SK-N-SH (cell line): Measurements from ENCODE around the gene NEK2. TPM values are rescaled to one million over a fixed set of nuclear protein-coding genes. Genes with fewer than 3 reads are reported as not detected.
"Not testable (repeated sequence)": the region's sequence is repeated elsewhere in the genome, so short reads cannot be mapped to it uniquely, and the experiment has no call there.

Experiments
- CTCF ChIA-PET: fragments of 300-600, 350-600 bp; formaldehyde crosslinking; extraction: SDS; loops from one replicate; lab custom pipeline; 2021; lab: Yijun Ruan, JAX
- POLR2A ChIA-PET: fragments of 350-600 bp; sonication (Branson Sonifier 250); formaldehyde crosslinking; extraction: SDS; loops from one replicate; lab custom pipeline; 2020; ENCODE audit warnings: antibody characterized with exemption, inconsistent platforms; lab: Yijun Ruan, JAX
- DNase-seq: peaks from one replicate; pipeline ENCODE4 v3.0.0; 2012
- H2AFZ ChIP-seq: fragments of 200-600 bp; sonication (generic); 2 replicates; pipeline ENCODE4 v1.8.1; 2016; ENCODE audit warnings: antibody characterized with exemption, mild to moderate bottlenecking, low read depth
- H3F3A ChIP-seq: fragments of 200-600 bp; sonication (generic); replicated peaks from 2 replicates; pipeline ENCODE3; 2016; ENCODE audit warnings: antibody characterized with exemption, mild to moderate bottlenecking; ENCODE audit not compliant: insufficient read depth
- H3K27ac ChIP-seq, 2 experiments: fragments of 200-500 bp in 1 of 2; fragments of 200-600 bp in 1 of 2; sonication (Bioruptor generic) in 1 of 2; sonication (generic), shearing (Covaris generic) in 1 of 2; 2 replicates each; pipeline versions ENCODE4 v1.5.1 to v1.6.1; 2014 to 2016; ENCODE audit warnings: low read depth in 2 of 2, inconsistent platforms in 1 of 2, low read length in 1 of 2, mild to moderate bottlenecking in 1 of 2, mixed read lengths in 1 of 2
- H3K27me3 ChIP-seq: fragments of 200-600 bp; sonication (generic), shearing (Covaris generic); 2 replicates; pipeline ENCODE4 v1.6.1; 2016; ENCODE audit warnings: mixed run types; ENCODE audit not compliant: insufficient read depth
- H3K36me3 ChIP-seq, 2 experiments: fragments of 200-500 bp in 1 of 2; fragments of 200-600 bp in 1 of 2; sonication (Bioruptor generic) in 1 of 2; sonication (generic) in 1 of 2; replicated peaks in 1 of 2; 2 replicates each; pipeline versions ENCODE3 to v1.5.1; 2014 to 2016; ENCODE audit warnings: low read length in 1 of 2, mild to moderate bottlenecking in 1 of 2; ENCODE audit not compliant: insufficient read depth in 2 of 2, control insufficient read depth in 1 of 2
- H3K4me1 ChIP-seq, 2 experiments: fragments of 200-500 bp in 1 of 2; fragments of 200-600 bp in 1 of 2; sonication (Bioruptor generic) in 1 of 2; sonication (generic), shearing (Covaris generic) in 1 of 2; 2 replicates each; pipeline versions ENCODE4 v1.5.1 to v1.6.1; 2014 to 2016; ENCODE audit warnings: low read depth in 1 of 2, low read length in 1 of 2, mixed run types in 1 of 2; ENCODE audit not compliant: insufficient read depth in 2 of 2, control insufficient read depth in 1 of 2
- H3K4me2 ChIP-seq: fragments of 200-600 bp; sonication (generic), shearing (Covaris generic); 2 replicates; pipeline ENCODE4 v1.6.1; 2017; ENCODE audit warnings: mixed run types
- H3K4me3 ChIP-seq, 2 experiments: fragments of 200-500 bp in 1 of 2; fragments of 200-600 bp in 1 of 2; sonication (Bioruptor generic) in 1 of 2; sonication (generic), shearing (Covaris generic) in 1 of 2; 2 replicates each; pipeline versions ENCODE4 v1.5.1 to v1.8.1; 2014 to 2016; ENCODE audit warnings: low read depth in 2 of 2, inconsistent platforms in 1 of 2, low read length in 1 of 2, mild to moderate bottlenecking in 1 of 2, mixed read lengths in 1 of 2, moderate library complexity in 1 of 2
- H3K79me2 ChIP-seq: fragments of 200-600 bp; sonication (generic); 2 replicates; pipeline ENCODE4 v1.8.1; 2017; ENCODE audit warnings: mild to moderate bottlenecking; ENCODE audit not compliant: insufficient read depth
- H3K9ac ChIP-seq: fragments of 200-600 bp; sonication (generic); 2 replicates; pipeline ENCODE4 v1.6.1; 2017; ENCODE audit warnings: mixed run types
- H3K9me2 ChIP-seq: fragments of 200-600 bp; sonication (generic); 2 replicates; pipeline ENCODE4 v1.6.1; 2017; ENCODE audit warnings: mixed run types
- H3K9me3 ChIP-seq: fragments of 200-600 bp; sonication (generic); 2 replicates; pipeline ENCODE4 v1.6.1; 2017; ENCODE audit warnings: mixed run types, mild to moderate bottlenecking, moderate library complexity
- H4K20me1 ChIP-seq: fragments of 200-600 bp; sonication (generic); 2 replicates; pipeline ENCODE4 v1.6.1; 2017; ENCODE audit warnings: mild to moderate bottlenecking, mixed run types; ENCODE audit not compliant: insufficient read depth
- CHD2 ChIP-seq: fragments of 150-350 bp; IDR thresholded peaks from 2 replicates; pipeline ENCODE4 v1.6.1; 2018; ENCODE audit warnings: low read length; ENCODE audit not compliant: partially characterized antibody
- ELF1 ChIP-seq: IDR thresholded peaks from 2 replicates; pipeline ENCODE4 v1.4.0; 2012
- EZH2phosphoT487 ChIP-seq: fragments of 200-600 bp; sonication (generic); IDR thresholded peaks from 2 replicates; pipeline ENCODE4 v1.6.1; 2017; ENCODE audit warnings: low read depth, mixed run types, mild to moderate bottlenecking, antibody characterized with exemption, moderate library complexity, borderline replicate concordance
- GATA2 ChIP-seq: sonication (generic); formaldehyde crosslinking; IDR thresholded peaks from 2 replicates; pipeline ENCODE4 v1.5.0; 2020; ENCODE audit warnings: mild to moderate bottlenecking, missing genetic modification reagents
- MXI1 ChIP-seq: IDR thresholded peaks from 2 replicates; pipeline ENCODE4 v1.6.1; 2012; ENCODE audit warnings: mild to moderate bottlenecking, low read depth, low read length, improper control_type of control experiment
- POLR2AphosphoS5 ChIP-seq: IDR thresholded peaks from 2 replicates; pipeline ENCODE4 v1.6.1; 2012; ENCODE audit warnings: low read depth, low read length
- RAD21 ChIP-seq: IDR thresholded peaks from 2 replicates; pipeline ENCODE4 v1.6.1; 2012; ENCODE audit warnings: mild to moderate bottlenecking, low read length
- RCOR1 ChIP-seq: fragments of 150-350 bp; IDR thresholded peaks from 2 replicates; pipeline ENCODE4 v1.6.1; 2017; ENCODE audit warnings: antibody characterized with exemption, low read length
- SMC3 ChIP-seq: IDR thresholded peaks from 2 replicates; pipeline ENCODE4 v1.6.1; 2012; ENCODE audit warnings: low read depth, low read length, improper control_type of control experiment
- TEAD4 ChIP-seq: IDR thresholded peaks from 2 replicates; pipeline ENCODE4 v1.4.0; 2012; ENCODE audit warnings: mild to moderate bottlenecking, borderline replicate concordance; ENCODE audit not compliant: insufficient read depth
- WGBS: methylation state at CpG from one replicate; pipeline ENCODE4 v1.1.6; 2017; ENCODE audit warnings: low lambda C conversion rate; 5-methylcytosine and 5-hydroxymethylcytosine counted together
- polyA plus RNA-seq, 3 experiments: library from polyadenylated mRNA; depleted of rRNA; stranded (reverse); fragments of >200 nt; gene quantifications; 2 replicates each; pipeline ENCODE4 v1.2.3, GENCODE V29; 2012
- TF ChIP-seq, protein P1 (sequence below): IDR thresholded peaks from 2 replicates; pipeline ENCODE4; 2012
- TF ChIP-seq, protein P2 (sequence below): fragments of 150-350 bp; IDR thresholded peaks from 2 replicates; pipeline ENCODE4 v1.6.1; 2016; ENCODE audit warnings: mild to moderate bottlenecking, low read depth, low read length
- TF ChIP-seq, protein P3 (sequence below): fragments of 200-600 bp; sonication (generic); IDR thresholded peaks from 2 replicates; pipeline ENCODE4 v1.6.1; 2017; ENCODE audit warnings: antibody characterized with exemption, mild to moderate bottlenecking, moderate library complexity
- TF ChIP-seq, protein P4 (sequence below): IDR thresholded peaks from 2 replicates; pipeline ENCODE4 v1.4.0; 2012; ENCODE audit warnings: low read depth

NEK2 gene
- polyA plus RNA-seq, 1 of the 3 experiments (the other 2 are of a cell fraction): 9.4 TPM

DNA sequence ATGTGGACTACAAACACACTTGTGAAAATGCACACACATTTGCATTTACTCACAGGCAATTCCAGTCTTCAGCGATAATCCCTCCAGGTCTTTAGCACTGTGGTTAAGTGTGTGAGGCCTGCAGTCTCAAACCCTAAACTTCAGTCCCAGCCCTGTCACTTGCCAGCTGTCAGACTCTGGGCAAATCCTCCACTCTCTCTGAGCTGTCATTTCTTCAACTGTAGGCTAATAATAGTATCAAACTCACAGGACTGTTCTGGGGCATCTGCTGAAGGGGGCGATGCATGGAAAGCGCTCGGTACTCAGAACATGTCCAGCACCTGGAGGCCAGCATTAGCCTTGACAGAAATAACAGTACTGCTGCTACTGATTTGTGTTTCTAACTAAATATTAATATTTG, 48.2 kb downstream of the NEK2 start (continued):
- no peak for TF ChIP-seq CHD2
- TF ChIP-seq MXI1: no peak
- TF ChIP-seq GATA2: no peak
- TF ChIP-seq RCOR1: no peak
- no peak for TF ChIP-seq POLR2AphosphoS5
- TF ChIP-seq, protein P1, sequence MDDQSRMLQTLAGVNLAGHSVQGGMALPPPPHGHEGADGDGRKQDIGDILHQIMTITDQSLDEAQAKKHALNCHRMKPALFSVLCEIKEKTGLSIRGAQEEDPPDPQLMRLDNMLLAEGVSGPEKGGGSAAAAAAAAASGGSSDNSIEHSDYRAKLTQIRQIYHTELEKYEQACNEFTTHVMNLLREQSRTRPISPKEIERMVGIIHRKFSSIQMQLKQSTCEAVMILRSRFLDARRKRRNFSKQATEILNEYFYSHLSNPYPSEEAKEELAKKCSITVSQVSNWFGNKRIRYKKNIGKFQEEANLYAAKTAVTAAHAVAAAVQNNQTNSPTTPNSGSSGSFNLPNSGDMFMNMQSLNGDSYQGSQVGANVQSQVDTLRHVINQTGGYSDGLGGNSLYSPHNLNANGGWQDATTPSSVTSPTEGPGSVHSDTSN: no peak
- TF ChIP-seq, all 33 proteins: peak for 0

DNA sequence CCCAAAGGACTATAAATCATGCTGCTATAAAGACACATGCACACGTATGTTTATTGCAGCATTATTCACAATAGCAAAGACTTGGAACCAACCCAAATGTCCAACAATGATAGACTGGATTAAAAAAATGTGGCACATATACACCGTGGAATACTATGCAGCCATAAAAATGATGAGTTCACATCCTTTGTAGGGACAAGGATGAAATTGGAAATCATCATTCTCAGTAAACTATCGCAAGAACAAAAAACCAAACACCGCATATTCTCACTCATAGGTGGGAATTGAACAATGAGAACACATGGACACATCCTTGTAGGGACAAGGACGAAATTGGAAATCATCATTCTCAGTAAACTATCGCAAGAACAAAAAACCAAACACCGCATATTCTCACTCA, 49.6 kb downstream of the NEK2 start:
- CTCF ChIA-PET, H4K20me1 ChIP-seq, H3K4me1 ChIP-seq, H3K36me3 ChIP-seq, H3K9me3 ChIP-seq, H3F3A ChIP-seq, H3K9me2 ChIP-seq, DNase-seq, H3K4me3 ChIP-seq, H3K9ac ChIP-seq, H3K79me2 ChIP-seq, H3K4me2 ChIP-seq, POLR2A ChIA-PET, H3K27me3 ChIP-seq, H2AFZ ChIP-seq, H3K27ac ChIP-seq: not testable (repeated sequence)
- 91% methylated on average over 6 of the region's 7 CpGs for WGBS

DNA sequence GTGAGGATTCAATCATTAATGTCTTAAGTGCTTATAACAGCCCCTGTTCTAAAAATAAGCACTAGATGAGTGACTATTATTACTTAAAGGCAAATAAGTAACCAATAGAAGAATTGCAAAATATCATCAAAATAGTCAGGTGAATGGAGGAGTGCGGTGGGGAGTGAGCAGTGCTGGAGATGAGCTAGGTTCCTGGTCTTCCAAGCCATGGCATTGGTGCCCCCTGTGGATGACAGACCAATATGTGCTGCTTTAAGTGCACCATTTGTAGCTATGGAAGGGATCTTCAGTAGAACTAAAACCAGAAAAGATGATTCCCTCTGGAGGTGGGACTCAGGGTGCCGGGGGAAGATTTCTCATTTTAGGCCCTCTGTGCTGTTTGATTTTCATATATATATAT, 50.4 kb downstream of the NEK2 start:
- Histone ChIP-seq H3K27me3 (no peaks in the 10 kb centered on the region), H3K9me2 (no peaks in the 10 kb centered on the region), H2AFZ (no peak overlapping the region), H3K4me3 (no peak overlapping the region), H3K79me2 (no peaks in the 10 kb centered on the region), H3F3A (no peaks in the 10 kb centered on the region), H3K4me2 (no peak overlapping the region), H3K4me1 (peaks cover 0 to 1% of the 10 kb centered on the region in 2 experiments; a peak in 1 of 4 replicates), H3K27ac (no peak overlapping the region), H3K36me3 (no peaks in the 10 kb centered on the region), H3K9me3 (no peaks in the 10 kb centered on the region), H3K9ac (no peak overlapping the region), H4K20me1 (no peaks in the 10 kb centered on the region)
- WGBS: 71% methylated on average over 2 of the region's 2 CpGs
- peak; percentile 48 for DNase-seq
- TF ChIP-seq EZH2phosphoT487 (no peak), RAD21 (peak; percentile 65), CHD2 (no peak), TEAD4 (no peak), ELF1 (no peak), SMC3 (peak; percentile 40; the same call in 1 of the 2 replicates)
- TF ChIP-seq, protein P2, sequence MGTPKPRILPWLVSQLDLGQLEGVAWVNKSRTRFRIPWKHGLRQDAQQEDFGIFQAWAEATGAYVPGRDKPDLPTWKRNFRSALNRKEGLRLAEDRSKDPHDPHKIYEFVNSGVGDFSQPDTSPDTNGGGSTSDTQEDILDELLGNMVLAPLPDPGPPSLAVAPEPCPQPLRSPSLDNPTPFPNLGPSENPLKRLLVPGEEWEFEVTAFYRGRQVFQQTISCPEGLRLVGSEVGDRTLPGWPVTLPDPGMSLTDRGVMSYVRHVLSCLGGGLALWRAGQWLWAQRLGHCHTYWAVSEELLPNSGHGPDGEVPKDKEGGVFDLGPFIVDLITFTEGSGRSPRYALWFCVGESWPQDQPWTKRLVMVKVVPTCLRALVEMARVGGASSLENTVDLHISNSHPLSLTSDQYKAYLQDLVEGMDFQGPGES: no peak
- TF ChIP-seq, protein P3, sequence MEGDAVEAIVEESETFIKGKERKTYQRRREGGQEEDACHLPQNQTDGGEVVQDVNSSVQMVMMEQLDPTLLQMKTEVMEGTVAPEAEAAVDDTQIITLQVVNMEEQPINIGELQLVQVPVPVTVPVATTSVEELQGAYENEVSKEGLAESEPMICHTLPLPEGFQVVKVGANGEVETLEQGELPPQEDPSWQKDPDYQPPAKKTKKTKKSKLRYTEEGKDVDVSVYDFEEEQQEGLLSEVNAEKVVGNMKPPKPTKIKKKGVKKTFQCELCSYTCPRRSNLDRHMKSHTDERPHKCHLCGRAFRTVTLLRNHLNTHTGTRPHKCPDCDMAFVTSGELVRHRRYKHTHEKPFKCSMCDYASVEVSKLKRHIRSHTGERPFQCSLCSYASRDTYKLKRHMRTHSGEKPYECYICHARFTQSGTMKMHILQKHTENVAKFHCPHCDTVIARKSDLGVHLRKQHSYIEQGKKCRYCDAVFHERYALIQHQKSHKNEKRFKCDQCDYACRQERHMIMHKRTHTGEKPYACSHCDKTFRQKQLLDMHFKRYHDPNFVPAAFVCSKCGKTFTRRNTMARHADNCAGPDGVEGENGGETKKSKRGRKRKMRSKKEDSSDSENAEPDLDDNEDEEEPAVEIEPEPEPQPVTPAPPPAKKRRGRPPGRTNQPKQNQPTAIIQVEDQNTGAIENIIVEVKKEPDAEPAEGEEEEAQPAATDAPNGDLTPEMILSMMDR: peak; percentile 54
- TF ChIP-seq, protein P4, sequence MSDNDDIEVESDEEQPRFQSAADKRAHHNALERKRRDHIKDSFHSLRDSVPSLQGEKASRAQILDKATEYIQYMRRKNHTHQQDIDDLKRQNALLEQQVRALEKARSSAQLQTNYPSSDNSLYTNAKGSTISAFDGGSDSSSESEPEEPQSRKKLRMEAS: no peak
- CTCF ChIA-PET: interaction anchor here (0.6 to 1.1 kb wide), 5 partner anchors 17 to 1132 kb away, joined by 3 read pairs; no protein-coding TSS in a partner anchor
- POLR2A ChIA-PET: no interaction called here
